GM21825 (cell line): ENCODE data around the gene ABCC4.

ENCODE experiments used
- ATAC-seq: cut with Tn5 transposase; IDR thresholded peaks from one replicate; pipeline ENCODE4 v1.9.1; 2021; ENCODE audit warnings: mild to moderate bottlenecking, moderate library complexity; ENCODE audit not compliant: unreplicated experiment

The ABCC4 gene

DNA sequence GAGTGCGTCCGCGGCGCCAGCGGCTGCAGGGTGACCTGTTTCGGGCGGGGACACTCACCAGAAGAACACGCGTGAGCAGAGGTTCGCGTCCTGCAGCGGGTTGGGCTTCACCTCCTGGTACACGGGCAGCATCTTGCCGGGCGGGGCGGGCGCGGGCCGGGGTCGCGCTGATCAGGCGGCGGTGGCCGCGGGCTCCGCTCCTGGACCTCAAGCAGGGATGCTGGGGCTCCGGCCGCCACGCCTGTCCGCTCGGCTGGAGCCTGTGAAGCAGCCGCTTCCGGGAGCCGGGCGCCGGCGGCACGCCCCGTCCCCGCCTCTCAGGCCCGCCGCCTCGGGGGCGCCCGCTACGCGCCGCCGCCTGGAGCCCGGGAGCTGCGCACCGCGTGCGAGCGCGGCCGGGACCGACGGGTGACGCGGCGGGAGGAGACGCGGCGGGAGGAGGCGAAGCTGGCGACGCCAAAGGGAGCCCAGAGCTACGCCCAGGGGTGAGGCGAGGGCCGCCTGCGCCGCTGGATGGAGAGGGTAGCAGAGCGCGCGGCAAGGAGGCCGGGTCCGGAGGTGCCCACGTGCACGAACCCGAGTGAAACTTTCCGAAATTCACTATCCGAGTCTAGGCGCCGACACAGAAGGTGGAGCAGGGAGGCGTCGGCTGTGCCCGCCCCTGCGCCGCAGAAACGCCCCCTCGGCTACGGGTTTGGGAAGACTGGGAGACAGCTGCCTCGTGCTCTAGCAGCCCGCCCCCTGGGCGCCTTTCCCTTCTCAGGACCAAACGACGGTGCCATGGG is at the start of gene ABCC4:
Gene ABCC4, minus strand, starts transcription at position 269 of the 785 bp plus-strand sequence. Its CDS starts 137 bp downstream, at position 132.
- ATAC-seq, result peak; percentile 88

DNA sequence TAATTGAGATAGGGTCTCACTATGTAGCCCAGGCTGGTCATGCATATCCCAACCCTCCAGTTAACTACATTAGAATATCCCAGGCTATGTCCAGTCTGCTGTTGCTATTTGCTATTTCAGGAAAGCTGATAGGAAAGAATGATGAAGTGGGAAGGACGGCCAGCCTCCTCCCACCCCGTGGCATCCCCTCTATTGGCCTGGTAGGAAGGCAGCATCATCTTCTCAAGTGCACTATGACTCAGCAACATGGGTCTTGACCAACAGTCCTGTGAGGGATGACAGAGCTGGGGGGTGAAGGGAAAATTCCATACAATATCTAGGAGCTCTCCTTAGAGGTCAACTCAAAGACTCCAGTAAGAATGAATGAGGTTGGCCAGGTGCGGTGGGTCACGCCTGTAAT is 48.0 kb upstream of the ABCC4 start:
- ATAC-seq, result no peak

DNA sequence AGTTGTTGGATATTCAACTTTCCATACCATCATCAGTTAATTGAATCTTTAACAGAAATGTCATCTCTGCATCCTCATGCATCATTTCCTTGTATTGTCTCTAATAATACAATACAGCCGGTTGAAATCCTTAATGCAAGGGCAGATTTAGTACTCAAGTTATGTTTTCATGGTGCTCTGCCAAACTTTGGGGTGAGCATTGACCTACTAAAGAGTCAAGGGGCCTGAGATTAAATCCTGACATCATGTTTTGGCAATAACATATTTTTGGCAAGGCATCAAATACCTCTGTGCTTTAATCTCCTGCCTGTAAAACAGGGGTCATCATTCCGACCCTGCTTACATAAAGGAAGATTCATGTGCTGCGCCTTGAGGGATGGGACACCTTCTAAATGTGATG is 42.7 kb upstream of the ABCC4 start:
- ATAC-seq, result no peak

DNA sequence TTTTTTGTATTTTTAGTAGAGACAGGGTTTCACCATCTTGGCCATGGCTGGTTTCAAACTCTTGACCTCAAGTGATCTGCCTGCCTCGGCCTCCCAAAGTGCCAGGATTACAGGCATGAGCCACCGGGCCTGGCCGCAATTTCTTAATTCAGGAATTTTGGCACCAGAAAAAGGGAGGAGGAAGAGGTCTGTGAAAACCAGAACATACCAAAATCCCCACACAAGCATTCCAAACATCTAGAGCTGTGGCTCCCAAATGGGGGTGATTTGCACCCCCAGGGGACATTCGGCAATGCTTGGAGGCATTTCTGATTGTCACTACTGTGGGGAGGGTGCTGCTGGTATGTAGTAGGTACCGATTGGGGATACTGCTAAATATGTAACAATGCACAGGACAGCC is 40.2 kb upstream of the ABCC4 start:
- ATAC-seq, result no peak

DNA sequence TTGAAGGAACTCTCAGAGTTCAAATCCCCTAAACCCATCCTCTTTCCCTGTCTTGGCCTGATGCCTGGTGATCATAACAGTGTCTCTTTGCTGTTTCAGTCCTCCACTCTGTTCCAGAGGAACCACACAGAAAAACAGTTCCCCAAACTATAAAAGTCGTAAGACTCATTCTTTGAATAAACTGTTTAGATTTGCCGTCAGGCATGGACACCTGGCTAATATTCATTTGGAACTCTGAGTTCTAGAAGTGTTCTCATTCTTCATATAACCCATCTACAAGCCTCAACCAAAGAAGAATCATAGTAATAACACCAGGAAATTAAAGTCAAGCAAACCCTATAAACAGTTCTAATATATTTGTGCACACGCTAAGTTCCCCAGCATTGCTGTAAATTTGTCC is 37.7 kb upstream of the ABCC4 start:
- no peak for ATAC-seq

DNA sequence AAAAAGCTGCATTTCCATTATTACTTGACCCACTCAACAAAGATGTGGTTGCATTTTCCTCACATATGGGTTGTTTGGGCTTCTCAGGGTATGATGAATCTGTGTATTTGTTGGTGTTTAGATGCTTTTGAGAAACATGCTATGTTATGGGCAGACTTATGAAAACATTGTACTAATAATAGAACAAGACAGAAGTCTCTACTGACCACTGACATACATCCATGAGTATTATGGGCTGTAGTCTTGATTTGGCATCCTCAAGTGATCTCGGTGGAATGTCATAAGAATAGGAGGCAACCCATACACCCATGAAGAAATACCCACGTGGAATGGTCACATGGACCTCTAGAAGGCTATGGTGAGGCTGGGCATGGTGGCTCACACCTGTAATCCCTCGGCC is 36.3 kb upstream of the ABCC4 start:
- ATAC-seq, result no peak

DNA sequence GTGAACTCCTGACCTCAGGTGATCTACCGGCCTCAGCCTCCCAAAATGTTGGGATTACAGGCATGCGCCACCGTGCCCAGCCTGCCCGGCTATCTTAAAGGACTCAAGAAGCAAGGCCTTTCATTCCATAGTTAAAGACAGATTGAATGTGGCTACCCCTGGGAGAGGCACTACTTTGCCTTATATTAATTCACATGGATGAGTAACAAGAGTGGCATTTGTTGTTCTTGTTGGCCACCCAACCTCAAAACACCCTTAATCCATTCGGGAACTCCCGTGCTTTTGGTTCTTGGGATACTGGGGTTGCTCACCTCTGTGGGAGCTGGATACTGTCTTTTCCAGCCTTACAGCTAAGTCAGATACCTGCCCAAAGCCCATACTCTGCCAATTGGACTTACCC is 34.4 kb upstream of the ABCC4 start:
- no peak for ATAC-seq

DNA sequence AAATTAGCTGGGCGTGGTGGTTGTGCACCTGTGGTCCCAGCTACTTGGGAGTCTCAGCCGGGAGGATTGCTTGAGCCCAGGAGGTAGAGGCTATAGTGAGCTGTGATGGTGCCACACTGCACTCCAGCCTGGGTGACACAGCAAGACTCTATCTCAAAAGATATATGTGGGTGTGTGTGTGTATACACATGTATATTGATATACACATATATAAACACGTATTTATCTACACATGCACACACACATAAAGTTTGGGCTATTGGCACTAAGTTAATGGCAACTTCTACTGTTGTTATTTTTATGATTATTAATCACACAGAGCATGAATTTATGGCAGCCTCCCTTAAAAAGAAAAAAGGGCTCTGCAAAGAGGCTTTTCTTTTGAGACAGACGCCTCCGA is 27.1 kb upstream of the ABCC4 start:
- no peak for ATAC-seq

DNA sequence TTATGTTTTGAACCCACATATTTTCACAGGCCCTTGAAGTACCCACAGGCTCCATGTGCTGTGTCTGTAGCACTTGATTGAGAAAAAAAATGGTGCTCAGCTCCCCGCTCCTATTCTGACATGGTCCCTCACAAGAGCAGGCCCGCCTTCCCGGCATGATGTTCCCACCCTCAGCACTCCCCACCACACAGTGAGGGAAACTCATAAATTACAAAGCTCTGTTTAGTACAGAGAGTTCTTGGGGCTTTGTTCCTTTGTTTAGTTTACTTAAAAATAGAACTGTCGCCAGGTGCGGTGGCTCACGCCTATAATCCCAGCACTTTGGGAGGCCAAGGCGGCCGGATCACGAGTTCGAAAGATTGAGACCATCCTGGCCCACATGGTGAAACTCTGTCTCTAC is 25.9 kb upstream of the ABCC4 start:
- no peak for ATAC-seq

DNA sequence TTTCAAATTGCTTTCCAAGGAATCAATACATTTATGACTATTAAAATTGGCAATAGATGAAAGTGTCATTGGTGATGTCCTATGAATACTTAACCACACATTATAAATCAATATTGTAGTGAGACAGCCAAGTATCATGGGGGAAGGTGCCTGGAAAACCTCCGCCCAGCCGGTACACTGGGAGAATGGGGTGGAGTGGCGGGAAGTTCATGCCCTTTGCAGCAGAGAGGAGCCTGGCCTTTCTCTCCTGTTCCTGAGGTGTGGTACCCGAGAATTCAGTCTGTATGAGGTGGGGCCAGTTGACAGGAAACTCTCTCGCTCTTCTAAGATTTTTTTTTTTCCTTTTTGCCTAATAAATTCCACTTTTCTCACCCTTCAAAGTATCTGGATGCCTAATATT is 25.4 kb upstream of the ABCC4 start:
- no peak for ATAC-seq

GRCh38 chr13:95325485-95325884 is 24.2 kb upstream of the ABCC4 start:
- no peak for ATAC-seq

GRCh38 chr13:95323930-95324662 is 22.8 kb upstream of the ABCC4 start:
- no peak for ATAC-seq

- ATAC-seq, result no peak
Measured at GRCh38 chr13:95319551-95320274, 18.5 kb upstream of the ABCC4 start.

DNA sequence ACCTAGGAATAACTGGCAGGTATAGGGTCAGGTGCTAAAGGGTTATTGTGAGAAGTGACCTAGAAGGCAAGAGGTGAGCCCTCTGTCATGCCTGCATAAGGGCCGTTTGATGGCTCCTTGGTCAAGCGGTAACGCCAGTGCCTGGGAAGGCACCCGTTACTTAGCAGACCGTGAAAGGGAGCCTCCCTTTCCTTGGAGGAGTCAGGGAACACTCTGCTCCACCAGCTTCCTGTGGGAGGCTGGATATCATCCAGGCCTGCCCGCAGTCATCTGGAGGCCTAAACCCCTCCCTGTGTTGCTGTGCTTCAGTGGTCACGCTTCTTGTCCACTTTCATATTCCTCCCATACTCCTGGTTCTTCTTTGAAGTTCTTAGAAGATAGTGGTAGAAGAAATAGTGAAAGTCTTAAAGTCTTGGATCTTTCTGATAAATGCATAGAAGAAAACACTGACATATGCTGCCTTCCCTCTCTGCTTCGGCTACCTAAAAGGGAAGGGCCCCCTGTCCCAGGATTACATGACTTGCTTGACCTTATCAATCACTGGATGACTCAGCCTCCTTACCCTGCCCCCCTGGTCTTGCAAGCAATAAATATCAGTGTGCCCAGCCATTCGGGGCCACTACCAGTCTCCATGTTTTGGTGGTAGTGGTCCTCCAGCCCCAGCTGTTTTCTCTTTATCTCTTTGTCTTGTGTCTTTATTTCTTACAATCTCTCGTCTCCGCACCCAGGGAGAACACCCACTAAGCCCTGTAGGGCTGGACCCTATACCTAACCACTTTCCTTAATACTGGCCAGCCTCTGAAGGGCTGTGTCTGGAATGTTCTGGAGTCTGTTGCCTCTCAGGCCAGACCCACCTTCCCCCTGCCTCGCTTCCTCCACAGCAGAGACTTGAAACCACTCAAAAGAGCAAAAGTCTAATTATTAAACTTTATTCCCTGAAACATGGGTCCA is 16.1 kb upstream of the ABCC4 start:
- no peak for ATAC-seq

- no peak for ATAC-seq
Measured at GRCh38 chr13:95315752-95316151, 14.5 kb upstream of the ABCC4 start.

DNA sequence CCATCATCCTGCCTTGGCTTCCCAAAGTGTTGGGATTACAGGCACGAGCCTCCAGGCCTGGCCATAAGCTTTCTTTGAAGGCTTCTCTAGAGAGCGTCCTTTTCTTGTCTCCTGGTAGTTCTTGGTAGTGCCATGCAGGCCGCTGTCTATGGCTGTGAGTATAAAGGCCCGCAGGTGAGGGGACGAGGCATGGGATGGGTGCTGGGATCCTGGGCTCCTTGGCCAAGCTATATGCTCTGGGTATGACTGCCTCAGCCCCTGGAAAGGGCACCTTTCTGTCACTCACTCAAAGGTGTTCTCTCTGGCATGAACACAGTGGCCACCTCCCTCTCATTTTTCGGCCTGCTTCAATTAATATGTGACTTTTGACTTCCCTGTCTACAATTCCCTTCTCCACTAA is 6.3 kb upstream of the ABCC4 start:
- no peak for ATAC-seq

- ATAC-seq, result no peak
Measured at GRCh38 chr13:95304453-95304852, 3.2 kb upstream of the ABCC4 start.

- no peak for ATAC-seq
Measured at GRCh38 chr13:95301968-95302393, 730 bp upstream of the ABCC4 start.

- ATAC-seq, result peak; percentile 50
Measured at GRCh38 chr13:95300625-95301182, 547 bp downstream of the ABCC4 start.

GRCh38 chr13:95298971-95299621 is 2.2 kb downstream of the ABCC4 start:
- no peak for ATAC-seq
